H1 (cell line): Measurements from ENCODE around the gene ZXDA.

ENCODE experiments used
- EZH2 ChIP-seq: fragments of 200-600 bp; sonication (generic); IDR thresholded peaks from 2 replicates; pipeline ENCODE4 v1.7.1; 2012; ENCODE audit warnings: low read depth, mild to moderate bottlenecking, moderate library complexity, low read length, inconsistent platforms; ENCODE audit not compliant: severe bottlenecking
- FOSL1 ChIP-seq: IDR thresholded peaks from 2 replicates; pipeline ENCODE4 v1.6.1; 2011; ENCODE audit warnings: mild to moderate bottlenecking, low read depth, low read length, moderate library complexity; ENCODE audit not compliant: insufficient read depth
- GABPA ChIP-seq: IDR thresholded peaks from 2 replicates; pipeline ENCODE4 v1.6.1; 2011; ENCODE audit warnings: mild to moderate bottlenecking, low read length, moderate library complexity, borderline replicate concordance; ENCODE audit not compliant: insufficient read depth
- HDAC2 ChIP-seq, 2 experiments: fragments of 300-600 bp in 1 of 2; sonication (generic) in 1 of 2; IDR thresholded peaks; 2 replicates each; pipeline ENCODE4 v1.6.1; 2011 to 2012; ENCODE audit warnings: low read depth in 2 of 2, low read length in 2 of 2, mild to moderate bottlenecking in 2 of 2, moderate library complexity in 2 of 2, borderline replicate concordance in 1 of 2, inconsistent platforms in 1 of 2
- JUND ChIP-seq: IDR thresholded peaks from 2 replicates; pipeline ENCODE4 v1.6.1; 2011; ENCODE audit warnings: mild to moderate bottlenecking, improper control_type of control experiment, low read length
- KDM5A ChIP-seq: fragments of 200-600 bp; IDR thresholded peaks from 2 replicates; pipeline ENCODE4 v1.7.1; 2012; ENCODE audit warnings: mild to moderate bottlenecking, low read length, inconsistent platforms, mixed read lengths
- MAFK ChIP-seq: IDR thresholded peaks from 2 replicates; pipeline ENCODE4 v1.6.1; 2012; ENCODE audit warnings: low read depth, mild to moderate bottlenecking, improper control_type of control experiment, low read length
- POLR2AphosphoS5 ChIP-seq: IDR thresholded peaks from 2 replicates; pipeline ENCODE4 v1.6.1; 2011; ENCODE audit warnings: low read depth, low read length
- RAD21 ChIP-seq, 2 experiments: IDR thresholded peaks in 1 of 2; conservative IDR thresholded peaks in 1 of 2; 2 replicates each; pipeline ENCODE4 v1.6.1; 2011; ENCODE audit warnings: low read depth in 2 of 2, low read length in 2 of 2, improper control_type of control experiment in 1 of 2, inconsistent platforms in 1 of 2, mild to moderate bottlenecking in 1 of 2, moderate library complexity in 1 of 2
- RFX5 ChIP-seq: IDR thresholded peaks from 2 replicates; pipeline ENCODE4 v1.6.1; 2011; ENCODE audit warnings: low read depth, low read length, improper control_type of control experiment, borderline replicate concordance
- SP2 ChIP-seq: IDR thresholded peaks from 2 replicates; pipeline ENCODE4 v1.6.1; 2012; ENCODE audit warnings: mild to moderate bottlenecking, low read length, inconsistent platforms
- YY1 ChIP-seq: IDR thresholded peaks from 2 replicates; pipeline ENCODE4 v1.6.1; 2011; ENCODE audit warnings: low read depth, mild to moderate bottlenecking, low read length
- TF ChIP-seq, protein P1 (sequence below), 3 experiments: IDR thresholded peaks; 1 replicate in 2 of 3; 2 replicates in 1 of 3; pipeline versions ENCODE4 v1.5.1 to v1.6.1; 2011; ENCODE audit warnings: low read length in 3 of 3, mild to moderate bottlenecking in 3 of 3, inconsistent platforms in 2 of 3, low read depth in 1 of 3, moderate library complexity in 1 of 3; ENCODE audit not compliant: insufficient read depth in 1 of 3; ENCODE audit errors: control extremely low read depth in 1 of 3

- TF ChIP-seq FOSL1 (no peak), POLR2AphosphoS5 (no peak), YY1 (no peak), MAFK (no peak), RFX5 (no peak), KDM5A (no peak), RAD21 (IDR thresholded peaks at IDR 0.05 in 1 of 2, conservative IDR thresholded peaks at IDR 0.05 in 1 of 2; ENCODE audit: low read depth in 2 of 2, low read length in 2 of 2) (no peak), EZH2 (no peak), SP2 (no peak), HDAC2 (IDR thresholded peaks at IDR 0.05; ENCODE audit: borderline replicate concordance in 1 of 2, low read depth in 2 of 2, low read length in 2 of 2) (no peak), JUND (no peak), GABPA (no peak)
- TF ChIP-seq, protein P1, sequence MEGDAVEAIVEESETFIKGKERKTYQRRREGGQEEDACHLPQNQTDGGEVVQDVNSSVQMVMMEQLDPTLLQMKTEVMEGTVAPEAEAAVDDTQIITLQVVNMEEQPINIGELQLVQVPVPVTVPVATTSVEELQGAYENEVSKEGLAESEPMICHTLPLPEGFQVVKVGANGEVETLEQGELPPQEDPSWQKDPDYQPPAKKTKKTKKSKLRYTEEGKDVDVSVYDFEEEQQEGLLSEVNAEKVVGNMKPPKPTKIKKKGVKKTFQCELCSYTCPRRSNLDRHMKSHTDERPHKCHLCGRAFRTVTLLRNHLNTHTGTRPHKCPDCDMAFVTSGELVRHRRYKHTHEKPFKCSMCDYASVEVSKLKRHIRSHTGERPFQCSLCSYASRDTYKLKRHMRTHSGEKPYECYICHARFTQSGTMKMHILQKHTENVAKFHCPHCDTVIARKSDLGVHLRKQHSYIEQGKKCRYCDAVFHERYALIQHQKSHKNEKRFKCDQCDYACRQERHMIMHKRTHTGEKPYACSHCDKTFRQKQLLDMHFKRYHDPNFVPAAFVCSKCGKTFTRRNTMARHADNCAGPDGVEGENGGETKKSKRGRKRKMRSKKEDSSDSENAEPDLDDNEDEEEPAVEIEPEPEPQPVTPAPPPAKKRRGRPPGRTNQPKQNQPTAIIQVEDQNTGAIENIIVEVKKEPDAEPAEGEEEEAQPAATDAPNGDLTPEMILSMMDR (IDR thresholded peaks at IDR 0.05; ENCODE audit: control extremely low read depth in 1 of 3, insufficient read depth in 1 of 3, low read depth in 1 of 3, low read length in 3 of 3), result no peak
These were observed 7.6 kb downstream of the ZXDA start for GRCh38 chrX:57902633-57903032.
